Endothelial cell of umbilical vein (primary cell): ENCODE data around the gene GRID2IP.

ENCODE experiments used
- MYC ChIP-seq: IDR thresholded peaks from one replicate; pipeline ENCODE4 v1.6.1; 2011; ENCODE audit warnings: mild to moderate bottlenecking, low read depth, low read length
- POLR2A ChIP-seq: IDR thresholded peaks from 2 replicates; pipeline ENCODE4 v1.6.1; 2012; ENCODE audit warnings: low read depth, mild to moderate bottlenecking, control low read depth, low read length
- POLR2AphosphoS5 ChIP-seq: IDR thresholded peaks from 2 replicates; pipeline ENCODE4 v1.6.1; 2012; ENCODE audit warnings: low read depth, mild to moderate bottlenecking, control low read depth, low read length, moderate library complexity; ENCODE audit not compliant: insufficient read depth
- TF ChIP-seq, protein P1 (sequence below): IDR thresholded peaks from 2 replicates; pipeline ENCODE4 v1.6.1; 2011; ENCODE audit not compliant: insufficient read depth, insufficient read length
- TF ChIP-seq, protein P2 (sequence below), 2 donors: IDR thresholded peaks; 1 replicate in 1 of 2; 2 replicates in 1 of 2; pipeline ENCODE4 v1.5.1; 2011; ENCODE audit warnings: low read length in 2 of 2, mild to moderate bottlenecking in 2 of 2, moderate library complexity in 2 of 2, control low read depth in 1 of 2, inconsistent platforms in 1 of 2, low read depth in 1 of 2; ENCODE audit not compliant: insufficient read depth in 1 of 2; ENCODE audit errors: extremely low read depth in 1 of 2

DNA sequence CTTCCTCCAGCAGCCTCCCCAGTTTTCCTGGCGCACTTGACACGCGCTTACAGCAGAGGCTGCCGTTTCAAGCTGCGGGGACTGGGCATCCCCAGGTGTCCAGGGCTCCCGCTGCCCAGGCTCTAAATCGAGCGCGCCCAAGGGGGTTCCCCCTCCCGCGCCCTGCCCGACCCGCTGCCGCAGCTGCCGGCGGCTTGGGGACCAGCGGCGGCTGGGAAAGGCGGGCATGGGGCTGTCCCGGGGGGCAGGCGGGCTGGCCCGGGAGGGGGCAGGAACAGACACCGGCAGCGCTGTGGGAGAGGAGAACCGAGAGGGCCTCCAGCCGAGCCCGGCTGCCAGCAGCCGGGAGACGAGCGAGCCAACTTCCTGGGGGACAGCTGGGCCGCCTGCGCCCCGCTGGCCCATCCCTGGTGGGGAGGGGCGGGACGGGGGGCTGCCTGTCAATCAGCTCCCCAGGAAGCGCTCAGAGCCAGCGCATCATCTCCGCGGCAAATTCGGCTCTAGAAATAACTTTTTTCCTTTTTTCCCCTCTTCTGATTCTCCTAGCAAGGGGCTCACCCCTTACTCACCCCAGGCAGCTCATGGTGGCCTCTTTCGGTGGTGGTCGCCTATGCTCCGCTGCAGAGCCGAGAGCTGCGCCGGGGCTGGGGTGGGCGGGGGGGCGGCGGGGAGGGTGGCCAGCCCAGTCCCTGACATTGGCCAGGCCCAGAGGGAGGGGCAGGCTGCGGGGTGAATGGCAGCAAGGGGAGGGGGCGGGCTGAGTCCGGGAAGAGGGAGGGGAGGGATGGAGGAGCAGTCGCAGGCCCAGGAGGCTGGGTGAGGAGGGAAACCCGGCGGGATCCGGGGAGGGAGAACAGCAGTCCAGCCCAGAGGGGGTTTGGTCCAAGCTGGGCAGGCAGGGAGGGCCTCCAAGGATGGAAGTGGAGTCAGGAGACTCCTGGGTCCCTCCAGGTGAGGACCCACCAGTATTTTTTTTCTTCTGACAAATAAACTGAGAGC, 14.7 kb downstream of the GRID2IP start:
- TF ChIP-seq, protein P1, sequence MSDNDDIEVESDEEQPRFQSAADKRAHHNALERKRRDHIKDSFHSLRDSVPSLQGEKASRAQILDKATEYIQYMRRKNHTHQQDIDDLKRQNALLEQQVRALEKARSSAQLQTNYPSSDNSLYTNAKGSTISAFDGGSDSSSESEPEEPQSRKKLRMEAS, result no peak
- TF ChIP-seq POLR2A (no peak), MYC (no peak), POLR2AphosphoS5 (no peak)
- TF ChIP-seq, protein P2, sequence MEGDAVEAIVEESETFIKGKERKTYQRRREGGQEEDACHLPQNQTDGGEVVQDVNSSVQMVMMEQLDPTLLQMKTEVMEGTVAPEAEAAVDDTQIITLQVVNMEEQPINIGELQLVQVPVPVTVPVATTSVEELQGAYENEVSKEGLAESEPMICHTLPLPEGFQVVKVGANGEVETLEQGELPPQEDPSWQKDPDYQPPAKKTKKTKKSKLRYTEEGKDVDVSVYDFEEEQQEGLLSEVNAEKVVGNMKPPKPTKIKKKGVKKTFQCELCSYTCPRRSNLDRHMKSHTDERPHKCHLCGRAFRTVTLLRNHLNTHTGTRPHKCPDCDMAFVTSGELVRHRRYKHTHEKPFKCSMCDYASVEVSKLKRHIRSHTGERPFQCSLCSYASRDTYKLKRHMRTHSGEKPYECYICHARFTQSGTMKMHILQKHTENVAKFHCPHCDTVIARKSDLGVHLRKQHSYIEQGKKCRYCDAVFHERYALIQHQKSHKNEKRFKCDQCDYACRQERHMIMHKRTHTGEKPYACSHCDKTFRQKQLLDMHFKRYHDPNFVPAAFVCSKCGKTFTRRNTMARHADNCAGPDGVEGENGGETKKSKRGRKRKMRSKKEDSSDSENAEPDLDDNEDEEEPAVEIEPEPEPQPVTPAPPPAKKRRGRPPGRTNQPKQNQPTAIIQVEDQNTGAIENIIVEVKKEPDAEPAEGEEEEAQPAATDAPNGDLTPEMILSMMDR (IDR thresholded peaks at IDR 0.05; ENCODE audit: extremely low read depth in 1 of 2, insufficient read depth in 1 of 2, low read depth in 1 of 2, low read length in 2 of 2), result no peak
